SIG-M5 treated with dmso at 0.1 percent for 504 hours (cell line): ENCODE results near the gene TRIM71.
A peak's percentile ranks its signal among the peaks of the same experiment; 100 is the strongest.

ENCODE experiments used
- DNase-seq: peaks from one replicate; lab custom pipeline; 2025; ENCODE audit not compliant: unreplicated experiment; lab: John Stamatoyannopoulos, UW

Gene TRIM71

GRCh38 chr3:32862936-32863487, 45.2 kb downstream of the TRIM71 start:
- no peak for DNase-seq

- DNase-seq = no peak
These were observed 47.6 kb downstream of the TRIM71 start for GRCh38 chr3:32865383-32865782.

GRCh38 chr3:32866533-32866932, 48.7 kb downstream of the TRIM71 start:
- DNase-seq = no peak

GRCh38 chr3:32867954-32868353, 50.2 kb downstream of the TRIM71 start:
- DNase-seq = no peak

GRCh38 chr3:32868719-32869512, 51.1 kb downstream of the TRIM71 start:
- DNase-seq = no peak

GRCh38 chr3:32869513-32870047, 51.8 kb downstream of the TRIM71 start:
- no peak for DNase-seq

GRCh38 chr3:32870373-32871095, 52.7 kb downstream of the TRIM71 start:
- DNase-seq = no peak

- no peak for DNase-seq
These were observed 53.5 kb downstream of the TRIM71 start for GRCh38 chr3:32871273-32871672.

- no peak for DNase-seq
These were observed 54.9 kb downstream of the TRIM71 start for GRCh38 chr3:32872487-32873382.

GRCh38 chr3:32873531-32874130, 55.8 kb downstream of the TRIM71 start:
- DNase-seq = peak; percentile 71

- DNase-seq = no peak
These were observed 59.1 kb downstream of the TRIM71 start for GRCh38 chr3:32876920-32877319.

GRCh38 chr3:32877598-32877997, 59.8 kb downstream of the TRIM71 start:
- DNase-seq = no peak

GRCh38 chr3:32880225-32880624, 62.4 kb downstream of the TRIM71 start:
- no peak for DNase-seq

- DNase-seq = no peak
These were observed 63.8 kb downstream of the TRIM71 start for GRCh38 chr3:32881624-32882023.

- DNase-seq = no peak
These were observed 64.4 kb downstream of the TRIM71 start for GRCh38 chr3:32882189-32882588.

GRCh38 chr3:32882603-32883025, 64.8 kb downstream of the TRIM71 start:
- DNase-seq = no peak

- no peak for DNase-seq
These were observed 66.0 kb downstream of the TRIM71 start for GRCh38 chr3:32883817-32884216.

GRCh38 chr3:32884591-32884990, 66.8 kb downstream of the TRIM71 start:
- DNase-seq = no peak

- DNase-seq = no peak
These were observed 67.6 kb downstream of the TRIM71 start for GRCh38 chr3:32885283-32885901.

- DNase-seq = no peak
These were observed 68.5 kb downstream of the TRIM71 start for GRCh38 chr3:32886296-32886695.
